HG02943 (cell line): ENCODE data around the gene ESCO1.

ENCODE experiments used
- ATAC-seq: cut with Tn5 transposase; IDR thresholded peaks from one replicate; pipeline ENCODE4 v1.9.1; 2021; ENCODE audit warnings: mild to moderate bottlenecking, low read depth, moderate library complexity; ENCODE audit not compliant: unreplicated experiment

Gene ESCO1

DNA sequence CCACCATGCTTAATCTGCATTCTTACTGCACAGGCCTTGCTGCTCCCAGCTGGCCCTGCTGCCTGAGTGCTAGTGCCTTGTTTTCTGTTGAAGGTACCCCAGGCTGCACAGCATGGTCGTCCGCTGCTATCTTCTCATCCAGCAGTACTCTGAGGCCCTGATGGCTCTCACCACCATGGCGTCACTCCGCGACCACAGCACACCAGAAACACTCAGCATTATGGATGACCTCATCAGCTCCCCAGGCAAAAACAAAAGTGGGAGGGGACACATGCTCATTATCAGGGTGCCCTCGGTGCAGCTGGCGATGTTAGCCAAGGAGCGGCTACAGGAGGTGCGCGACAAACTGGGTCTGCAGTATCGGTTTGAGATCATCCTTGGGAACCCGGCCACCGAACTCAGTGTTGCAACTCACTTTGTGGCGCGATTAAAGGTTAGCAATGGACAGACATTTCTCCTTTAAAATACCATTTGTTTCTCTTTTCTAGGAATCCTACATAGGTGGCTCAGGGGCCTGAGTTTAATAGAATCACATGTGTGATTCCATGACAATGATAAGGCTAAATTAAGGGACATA lies 110.5 kb downstream of the ESCO1 start:
- no peak for ATAC-seq

GRCh38 chr18:21489119-21489750 lies 111.3 kb downstream of the ESCO1 start:
- no peak for ATAC-seq

GRCh38 chr18:21486905-21487437 lies 113.5 kb downstream of the ESCO1 start:
- no peak for ATAC-seq

DNA sequence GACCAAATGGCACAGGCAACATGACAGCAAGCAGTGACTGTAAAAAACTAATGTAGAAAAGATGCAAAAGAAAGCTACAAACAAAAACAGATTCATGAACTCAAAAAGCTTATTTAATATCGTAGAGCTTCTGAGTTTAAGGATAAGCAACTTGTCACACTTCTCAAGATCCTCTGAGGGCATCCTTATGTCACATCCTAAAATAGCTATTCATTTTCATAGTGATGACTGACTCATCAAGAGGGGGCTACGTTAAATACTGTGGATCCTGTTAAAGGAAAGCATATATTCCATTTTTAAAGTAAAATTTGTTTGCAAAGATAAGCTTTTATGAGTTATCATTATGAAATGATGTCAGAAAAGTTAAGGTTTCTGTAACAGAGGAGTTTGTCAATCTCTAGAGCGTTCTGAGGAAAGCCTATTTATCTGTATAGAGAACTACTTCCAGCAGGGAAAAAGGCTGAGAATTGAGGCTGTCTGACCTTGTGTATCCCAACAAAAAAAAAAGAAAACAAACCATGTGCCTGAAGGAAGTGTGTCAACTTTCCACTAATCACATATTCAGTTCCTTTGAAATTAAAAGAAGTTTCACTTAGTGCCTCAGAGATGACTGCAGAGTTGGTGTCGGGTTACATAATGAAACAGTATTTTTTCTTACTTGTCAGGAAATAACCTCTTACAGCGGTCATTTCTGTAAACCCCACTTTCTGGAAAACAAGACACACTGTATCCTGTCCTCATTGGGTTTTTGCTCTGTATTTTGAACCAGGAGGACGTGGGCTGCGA lies 115.5 kb downstream of the ESCO1 start:
- no peak for ATAC-seq

GRCh38 chr18:21483051-21483450 lies 117.5 kb downstream of the ESCO1 start:
- no peak for ATAC-seq

DNA sequence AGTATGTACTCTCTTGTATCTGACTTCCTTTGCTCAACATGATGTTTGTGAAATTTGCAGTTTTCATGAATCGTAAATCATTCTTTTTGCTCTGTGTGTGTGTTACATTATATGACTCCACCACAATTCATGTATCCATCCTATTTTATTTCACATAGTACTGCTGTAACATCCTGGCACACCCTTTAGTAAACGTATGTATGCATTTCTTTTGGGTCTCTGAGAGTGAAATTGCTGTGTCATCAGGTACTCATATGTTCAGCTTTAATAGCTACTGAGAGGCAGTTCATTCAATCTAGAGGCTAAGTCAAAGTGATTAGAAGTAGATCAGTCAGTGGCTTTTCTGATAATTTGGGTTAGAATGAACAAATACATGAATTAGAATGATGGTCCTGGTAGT lies 118.8 kb downstream of the ESCO1 start:
- no peak for ATAC-seq

DNA sequence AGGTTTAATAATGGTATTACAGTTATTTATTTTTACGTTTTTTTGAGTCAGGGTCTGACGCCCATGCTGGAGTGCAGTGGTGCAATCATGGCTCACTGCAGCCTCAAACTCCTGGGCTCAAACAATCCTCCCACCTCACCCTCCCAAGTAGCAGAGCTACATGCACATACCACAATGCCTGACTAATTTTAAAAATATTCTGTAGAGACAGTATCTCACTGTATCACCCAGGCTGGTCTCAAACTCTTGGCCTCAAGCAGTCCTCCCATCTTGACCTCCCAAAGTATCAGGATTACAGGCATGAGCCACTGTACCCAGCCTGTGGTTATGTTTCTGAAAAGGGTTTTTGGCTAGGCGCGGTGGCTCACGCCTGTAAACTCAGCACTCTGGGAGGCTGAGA lies 120.8 kb downstream of the ESCO1 start:
- no peak for ATAC-seq
